Measurements from ENCODE around the gene HLX.

- TF ChIP-seq EZH2 (IDR thresholded peaks at IDR 0.05; ENCODE audit: borderline replicate concordance, low read length) (no peak), CTCF (conservative IDR thresholded peaks at IDR 0.05 in 1 of 2, IDR thresholded peaks at IDR 0.05 in 1 of 2; ENCODE audit: extremely low read depth in 1 of 2, insufficient read depth in 1 of 2, low read depth in 1 of 2, low read length in 2 of 2) (no peak)
Measured at GRCh38 chr1:220928725-220929300, 49.6 kb downstream of the HLX start.
